Neutrophil (primary cell): ENCODE data around the gene DOC2B.

Experiments
- H3K27ac ChIP-seq: fragments of 200-600 bp; sonication (generic); 2 replicates; pipeline ENCODE4 v1.5.1; 2016; ENCODE audit warnings: mild to moderate bottlenecking, moderate library complexity
- H3K27me3 ChIP-seq: fragments of 200-600 bp; sonication (generic); 2 replicates; pipeline ENCODE4 v1.6.0; 2016; ENCODE audit warnings: mild to moderate bottlenecking
- H3K36me3 ChIP-seq: fragments of 200-600 bp; sonication (generic); 2 replicates; pipeline ENCODE4 v1.5.1; 2017
- H3K4me1 ChIP-seq, 2 experiments: fragments of 200-600 bp in 1 of 2; sonication (generic) in 1 of 2; 1 replicate in 1 of 2; 2 replicates in 1 of 2; pipeline versions ENCODE4 v1.5.1 to v1.6.1; 2013 to 2016; ENCODE audit warnings: low read depth in 1 of 2, low read length in 1 of 2, mild to moderate bottlenecking in 1 of 2, moderate library complexity in 1 of 2; ENCODE audit not compliant: control insufficient read depth in 1 of 2, insufficient read depth in 1 of 2
- H3K4me3 ChIP-seq, 2 experiments: fragments of 200-600 bp in 1 of 2; sonication (generic) in 1 of 2; 1 replicate in 1 of 2; 2 replicates in 1 of 2; pipeline ENCODE4 v1.5.1; 2013 to 2016; ENCODE audit warnings: low read depth in 1 of 2, low read length in 1 of 2, mild to moderate bottlenecking in 1 of 2, moderate library complexity in 1 of 2
- H3K9me3 ChIP-seq: fragments of 200-600 bp; sonication (generic); 2 replicates; pipeline ENCODE4 v1.5.1; 2016
- CTCF ChIP-seq: fragments of 200-600 bp; sonication (generic); IDR thresholded peaks from 2 replicates; pipeline ENCODE4 v1.5.1; 2016; ENCODE audit warnings: antibody characterized with exemption

Gene DOC2B

DNA sequence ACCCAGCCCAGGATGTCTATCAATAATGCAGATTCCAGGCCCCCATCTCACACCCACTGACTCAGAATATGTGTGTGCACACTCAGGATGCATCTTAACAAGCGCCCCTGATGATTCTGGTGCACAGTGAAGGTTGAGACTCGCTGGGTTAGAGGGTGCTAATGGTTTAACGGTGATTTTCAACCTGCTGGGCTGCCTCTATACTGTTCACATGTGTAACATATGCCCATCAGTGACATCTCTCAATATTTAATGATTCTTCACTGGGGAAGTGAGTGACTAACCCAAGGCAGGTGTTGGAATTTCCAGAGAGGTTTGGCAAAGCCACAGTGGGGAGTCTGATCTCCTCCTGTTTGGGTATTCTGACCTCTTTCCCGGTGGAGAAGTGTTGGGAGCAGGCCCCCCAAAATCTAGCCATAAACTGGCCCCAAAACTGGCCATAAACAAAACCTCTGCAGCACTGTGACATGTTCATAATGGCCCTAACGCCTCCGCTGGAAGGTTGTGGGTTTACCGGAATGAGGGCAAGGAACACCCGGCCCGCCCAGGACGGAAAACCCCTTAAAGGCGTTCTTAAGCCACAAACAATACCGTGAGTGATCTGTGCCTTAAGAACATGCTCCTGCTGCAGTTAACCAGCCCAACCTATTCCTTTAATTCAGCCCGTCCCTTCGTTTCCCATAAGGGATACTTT, 4.1 kb upstream of the DOC2B start:
- H3K36me3 ChIP-seq, result no peaks in the 10 kb centered on the region
- no peak overlapping the region for H3K4me3 ChIP-seq
- peaks cover 19% of the 10 kb centered on the region for H3K27me3 ChIP-seq
- no peaks in the 10 kb centered on the region for H3K9me3 ChIP-seq
- no peak for TF ChIP-seq CTCF
- H3K4me1 ChIP-seq, result peaks cover 41 to 46% of the 10 kb centered on the region in 2 experiments
- no peak overlapping the region for H3K27ac ChIP-seq

GRCh38 chr17:183021-183420, 1.6 kb upstream of the DOC2B start:
- no peak for TF ChIP-seq CTCF
- Histone ChIP-seq H3K27ac (no peak overlapping the region), H3K27me3 (peaks cover 44% of the 10 kb centered on the region), H3K4me3 (no peak overlapping the region), H3K36me3 (no peaks in the 10 kb centered on the region), H3K4me1 (peaks cover 58% of the 10 kb centered on the region in 2 experiments), H3K9me3 (no peaks in the 10 kb centered on the region)

- Histone ChIP-seq H3K27ac (no peak overlapping the region), H3K4me1 (peaks cover 58% of the 10 kb centered on the region in 2 experiments), H3K27me3 (peaks cover 46% of the 10 kb centered on the region), H3K4me3 (peak overlapping the region; percentile 55 to 56), H3K36me3 (no peaks in the 10 kb centered on the region), H3K9me3 (no peaks in the 10 kb centered on the region)
- no peak for TF ChIP-seq CTCF
Observed at GRCh38 chr17:182050-182751, 751 bp upstream of the DOC2B start.

DNA sequence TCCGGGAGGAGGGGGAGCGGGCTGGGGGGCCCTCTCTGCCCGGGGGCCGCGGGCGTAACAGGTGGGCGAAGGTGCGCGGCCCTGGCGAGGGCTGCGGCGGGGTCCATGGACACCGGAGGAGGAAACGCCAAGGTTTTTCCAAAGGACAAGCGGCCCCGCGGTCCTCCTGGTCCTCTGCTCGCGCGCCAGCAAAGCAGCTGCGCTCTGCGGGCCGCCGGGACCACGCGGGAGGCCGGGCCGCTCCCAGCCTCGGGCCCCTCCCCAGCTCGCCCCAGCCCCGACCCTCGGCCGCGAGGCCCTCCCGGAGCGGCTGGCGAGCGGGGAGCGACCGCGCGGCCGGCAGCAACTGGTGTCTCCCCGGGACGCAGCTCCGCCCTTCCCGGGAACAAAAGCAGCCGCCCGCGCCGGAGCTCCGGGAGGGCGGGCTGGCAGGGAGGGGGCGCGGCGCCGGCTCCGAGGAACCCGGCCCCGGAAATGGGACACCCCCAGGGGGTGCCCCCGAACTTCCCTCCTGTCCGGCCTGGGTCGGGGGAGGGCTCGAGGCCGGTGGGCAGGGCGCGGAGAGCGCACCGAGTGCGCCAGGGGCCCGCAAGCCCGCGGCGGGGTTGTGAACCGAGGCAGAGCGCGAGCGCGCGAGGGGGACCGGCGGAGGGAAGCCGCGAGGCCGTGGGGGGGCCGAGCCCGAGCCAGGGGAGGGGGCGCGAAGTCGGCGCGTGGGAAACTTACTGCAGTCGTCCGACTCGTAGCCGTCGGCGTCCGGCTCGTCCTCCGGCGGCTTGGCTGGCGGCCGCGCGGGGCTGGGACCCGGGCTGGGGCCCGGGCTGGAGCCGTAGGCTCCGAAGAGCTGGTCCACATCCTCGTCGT, 837 bp downstream of the DOC2B start:
- Histone ChIP-seq H3K27me3 (peaks cover 46% of the 10 kb centered on the region), H3K4me1 (peaks cover 55 to 58% of the 10 kb centered on the region in 2 experiments), H3K9me3 (no peaks in the 10 kb centered on the region), H3K36me3 (no peaks in the 10 kb centered on the region), H3K4me3 (peak overlapping the region; percentile 55 to 61), H3K27ac (no peak overlapping the region)
- TF ChIP-seq CTCF, result no peak

- H3K36me3 ChIP-seq, result no peaks in the 10 kb centered on the region
- H3K27ac ChIP-seq, result no peak overlapping the region
- H3K4me1 ChIP-seq, result peaks cover 50 to 51% of the 10 kb centered on the region in 2 experiments
- H3K27me3 ChIP-seq, result peaks cover 46% of the 10 kb centered on the region
- H3K9me3 ChIP-seq, result no peaks in the 10 kb centered on the region
- no peak for TF ChIP-seq CTCF
- H3K4me3 ChIP-seq, result peak overlapping the region; percentile 55 to 61
Observed at GRCh38 chr17:179781-180380, 1.6 kb downstream of the DOC2B start.
